ENCODE data around the gene NPHP3. TPM values are rescaled to one million over a fixed set of nuclear protein-coding genes. Genes with fewer than 3 reads are reported as not detected.

NPHP3 gene
- total RNA-seq, 1 experiment from 2014 or later: 10.8 TPM

GRCh38 chr3:132690040-132690439, 32.2 kb downstream of the NPHP3 start:
- H3K9ac ChIP-seq (ENCODE audit: extremely low read depth, insufficient read length, low read length): no peak overlapping the region
- no peak overlapping the region for H3K56ac ChIP-seq (ENCODE audit: insufficient read length, low read depth, low read length)
- Mint-ChIP-seq H3K36me3 (ENCODE audit: insufficient read depth in 1 of 3, low read depth in 3 of 3) (peaks cover 1 to 46% (median 38%) of the 10 kb centered on the region in 3 experiments; a peak in 6 of 7 replicates), H3K27ac (no peak overlapping the region), H3K4me3 (no peak overlapping the region), H3K9me3 (no peaks in the 10 kb centered on the region), H3K4me1 (no peaks in the 10 kb centered on the region), H3K27me3 (ENCODE audit: low read depth) (no peaks in the 10 kb centered on the region)
- H4K20me1 ChIP-seq (ENCODE audit: control insufficient read depth, insufficient read depth, insufficient read length): no peaks in the 10 kb centered on the region
- H2BK120ac ChIP-seq (ENCODE audit: low read depth, low read length, poor library complexity, severe bottlenecking): no peak overlapping the region
- H3K4me2 ChIP-seq (ENCODE audit: insufficient read depth, insufficient read length, low read length): no peak overlapping the region
- no peak overlapping the region for H2AK5ac ChIP-seq (ENCODE audit: insufficient read length, low read length)
- no peaks in the 10 kb centered on the region for H3K9me3 ChIP-seq (ENCODE audit: control insufficient read depth, low read depth, low read length)
- no peak overlapping the region for H3T11ph ChIP-seq (ENCODE audit: low read length)
- no peak overlapping the region for H3K23ac ChIP-seq (ENCODE audit: insufficient read length, low read depth, low read length)
- no peak overlapping the region for H4K91ac ChIP-seq (ENCODE audit: insufficient read length, low read depth, low read length)
- H4K8ac ChIP-seq (replicated peaks; ENCODE audit: insufficient read length, low read depth, low read length): no peak overlapping the region
- H3K79me2 ChIP-seq (ENCODE audit: insufficient read depth, low read length): no peaks in the 10 kb centered on the region
- H3K4me1 ChIP-seq (ENCODE audit: insufficient read depth, low read length): no peaks in the 10 kb centered on the region
- H3K79me1 ChIP-seq (ENCODE audit: insufficient read depth, low read depth, low read length, poor library complexity, severe bottlenecking): no peaks in the 10 kb centered on the region
- H2BK15ac ChIP-seq (ENCODE audit: low read depth, low read length): no peak overlapping the region
- no peak for TF ChIP-seq CTCF (conservative IDR thresholded peaks at IDR 0.05)
- H2BK20ac ChIP-seq (ENCODE audit: low read depth, low read length, poor library complexity, severe bottlenecking): no peak overlapping the region
- no peak overlapping the region for H4K5ac ChIP-seq (ENCODE audit: insufficient read length, low read depth, low read length)
- no peak overlapping the region for H3K14ac ChIP-seq (ENCODE audit: insufficient read depth, low read length)
- no peak overlapping the region for H2BK5ac ChIP-seq (ENCODE audit: insufficient read length, low read length)
- no peak overlapping the region for H2AFZ ChIP-seq (ENCODE audit: low read length)
- H2BK12ac ChIP-seq (ENCODE audit: insufficient read length, low read depth, low read length): no peak overlapping the region
- H3K23me2 ChIP-seq (ENCODE audit: insufficient read length, low read depth, low read length, poor library complexity, severe bottlenecking): no peaks in the 10 kb centered on the region
- no peak overlapping the region for H3K18ac ChIP-seq (ENCODE audit: insufficient read length, low read depth, low read length)
- H3K4ac ChIP-seq (ENCODE audit: low read depth, low read length): no peak overlapping the region
- WGBS (ENCODE audit: extremely low coverage, insufficient read length, low lambda C conversion rate): no CpG with 5 or more reads among the region's 4 CpGs
- DNase-seq: no peak
- no peaks in the 10 kb centered on the region for H3K27me3 ChIP-seq (ENCODE audit: insufficient read depth, low read length)
- H3K27ac ChIP-seq (ENCODE audit: insufficient read length, low read depth, low read length): no peak overlapping the region

Measured in H9 (cell line).